GM21423 (cell line): ENCODE measurements around the gene PRND.
"Not testable (repeated sequence)": the region's sequence is repeated elsewhere in the genome, so short reads cannot be mapped to it uniquely, and the experiment has no call there.

Experiments
- ATAC-seq: cut with Tn5 transposase; IDR thresholded peaks from one replicate; pipeline ENCODE4 v1.9.1; 2021; ENCODE audit warnings: mild to moderate bottlenecking, moderate library complexity; ENCODE audit not compliant: unreplicated experiment

The PRND gene

DNA sequence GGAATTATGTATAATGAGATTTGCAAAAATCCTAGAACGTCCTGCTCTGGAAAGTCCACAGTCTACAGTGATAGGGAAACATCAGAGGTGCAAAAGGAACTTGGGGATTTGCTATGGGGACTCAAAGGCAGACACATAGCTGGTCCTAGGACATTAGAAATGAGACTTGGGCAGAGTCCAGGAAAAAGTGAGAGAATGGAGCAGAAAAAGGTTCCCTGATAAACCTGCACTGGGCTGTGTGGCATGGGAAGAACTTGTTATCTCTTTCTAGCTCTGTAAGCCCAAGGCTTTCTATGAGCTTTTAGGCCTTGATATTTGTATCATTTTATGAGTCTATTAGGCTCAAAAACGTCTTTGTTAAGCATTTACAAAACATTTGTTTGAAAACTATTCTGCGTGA is 15.2 kb downstream of the PRND start:
- no peak for ATAC-seq

DNA sequence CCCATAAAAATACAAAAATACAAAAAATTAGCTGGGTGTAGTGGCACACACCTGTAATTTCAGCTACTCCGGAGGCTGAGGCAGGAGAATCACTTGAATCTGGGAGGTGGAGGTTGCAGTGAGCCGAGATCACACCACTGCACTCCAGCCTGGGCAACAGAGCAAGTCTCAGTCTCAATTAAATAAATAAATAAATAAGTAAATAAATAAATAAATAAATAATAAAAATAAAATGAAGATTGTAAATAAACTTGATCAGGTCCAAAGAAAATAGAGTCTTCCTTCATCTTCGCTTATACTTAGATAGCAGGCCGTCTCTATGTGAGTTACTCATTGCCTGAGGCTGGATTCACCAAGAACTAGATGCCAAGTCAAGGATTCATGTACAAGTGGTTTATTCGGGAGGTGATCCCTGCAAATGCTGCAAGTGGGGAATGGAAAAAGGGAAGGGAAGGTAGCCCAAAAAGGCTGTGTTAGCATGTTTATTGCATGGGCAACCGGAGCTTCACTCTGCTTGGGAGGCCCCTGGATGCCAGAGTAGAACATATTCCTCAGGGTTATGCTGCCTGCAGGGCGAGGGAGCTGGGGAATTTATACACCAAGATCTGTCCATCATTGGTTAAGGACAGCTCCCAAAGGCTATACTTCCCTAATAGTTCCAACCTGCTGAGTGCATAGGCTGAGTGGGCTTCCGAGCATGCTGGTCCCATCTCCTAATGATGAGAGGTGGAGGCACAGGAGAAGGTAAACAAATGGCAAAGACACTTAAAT is 16.3 kb downstream of the PRND start:
- ATAC-seq: no peak

DNA sequence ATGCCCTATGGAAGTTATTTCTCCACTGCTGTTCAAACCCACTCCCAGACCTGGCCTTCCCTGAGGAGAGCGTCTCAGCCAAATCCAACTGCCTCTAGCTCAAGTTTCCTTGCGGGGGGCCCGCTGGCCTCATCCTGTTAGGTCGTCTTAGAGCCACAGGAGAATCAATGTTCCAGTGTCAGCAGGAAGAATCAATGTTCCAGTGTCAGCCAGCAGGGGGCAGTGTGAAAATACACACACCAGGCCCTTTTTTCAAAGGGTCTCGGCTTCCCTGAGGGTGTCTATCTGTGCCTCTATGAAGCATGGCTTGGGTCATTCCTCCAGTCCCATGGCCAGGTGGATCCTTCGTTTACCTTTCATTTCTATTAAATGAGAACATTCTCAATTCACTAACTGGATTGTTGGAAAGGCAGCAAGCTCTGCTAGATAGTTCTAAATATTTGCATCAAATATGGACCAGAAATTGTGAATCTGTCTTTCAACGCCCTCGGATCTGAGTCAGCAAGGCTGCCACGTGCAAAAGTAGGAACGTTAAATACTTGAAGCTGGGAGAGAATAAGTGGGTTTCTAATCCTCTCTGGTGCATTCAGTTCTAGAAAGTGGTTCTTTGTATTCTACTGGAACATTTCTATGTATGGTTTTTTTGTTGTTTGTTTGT is 19.2 kb downstream of the PRND start:
- no peak for ATAC-seq

DNA sequence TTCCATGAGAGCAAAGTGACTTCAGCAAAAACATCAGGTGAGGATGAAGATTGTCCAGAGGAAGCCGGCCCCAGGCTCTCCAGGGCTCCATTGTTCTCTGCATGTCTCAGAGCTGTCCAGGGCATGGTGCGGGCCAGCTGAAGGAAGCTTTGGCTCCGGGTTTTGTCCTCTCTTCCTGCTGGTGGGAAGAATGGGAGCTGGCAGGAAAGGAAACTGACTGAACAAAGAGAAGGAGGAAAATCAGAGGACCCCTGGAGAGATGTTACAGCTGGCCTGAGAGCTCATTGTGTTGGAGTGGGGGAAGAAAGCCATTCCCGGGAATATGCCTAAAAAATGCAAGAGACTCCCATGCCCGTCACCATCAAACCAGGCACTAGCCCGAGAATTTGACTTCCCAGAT is 27.1 kb downstream of the PRND start:
- no peak for ATAC-seq

DNA sequence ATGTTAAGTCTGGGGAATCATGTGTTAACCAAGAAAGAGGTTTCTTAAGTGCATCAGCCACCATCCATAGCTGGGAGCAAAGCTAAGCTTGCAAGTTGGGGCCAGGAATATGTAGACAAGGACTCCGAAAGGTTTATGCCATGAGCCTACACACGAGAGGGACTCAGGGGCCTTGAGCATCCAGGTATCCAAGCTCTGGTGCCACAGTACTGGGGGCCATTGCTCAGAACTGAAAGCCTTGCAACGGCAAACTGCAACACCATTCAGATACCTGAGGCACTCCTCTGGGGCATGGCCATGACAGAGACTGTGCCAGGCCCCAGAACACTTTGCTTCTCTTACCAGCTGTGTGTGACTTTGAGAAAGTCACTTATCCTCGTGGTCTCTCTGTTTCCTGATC is 27.6 kb downstream of the PRND start:
- no peak for ATAC-seq

DNA sequence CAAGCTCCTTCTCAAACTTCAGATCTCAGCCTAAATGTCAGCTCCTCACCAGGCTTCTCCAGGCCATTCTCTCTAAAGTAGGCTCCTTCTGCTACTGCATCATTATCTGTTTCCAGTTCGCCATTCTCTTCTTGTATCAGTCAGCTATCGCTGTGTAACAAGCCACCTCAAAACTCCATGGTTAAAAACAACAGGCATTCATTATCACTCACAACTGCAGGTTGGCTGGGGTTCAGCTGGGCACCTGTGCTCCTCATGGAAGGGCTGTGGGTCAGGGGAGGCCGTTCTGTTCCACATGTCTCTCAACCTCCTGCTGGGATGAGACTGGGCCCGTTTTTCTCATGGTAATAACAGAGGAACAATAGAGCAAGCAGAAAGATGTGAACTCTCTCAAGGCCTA is 28.7 kb downstream of the PRND start:
- ATAC-seq: no peak

DNA sequence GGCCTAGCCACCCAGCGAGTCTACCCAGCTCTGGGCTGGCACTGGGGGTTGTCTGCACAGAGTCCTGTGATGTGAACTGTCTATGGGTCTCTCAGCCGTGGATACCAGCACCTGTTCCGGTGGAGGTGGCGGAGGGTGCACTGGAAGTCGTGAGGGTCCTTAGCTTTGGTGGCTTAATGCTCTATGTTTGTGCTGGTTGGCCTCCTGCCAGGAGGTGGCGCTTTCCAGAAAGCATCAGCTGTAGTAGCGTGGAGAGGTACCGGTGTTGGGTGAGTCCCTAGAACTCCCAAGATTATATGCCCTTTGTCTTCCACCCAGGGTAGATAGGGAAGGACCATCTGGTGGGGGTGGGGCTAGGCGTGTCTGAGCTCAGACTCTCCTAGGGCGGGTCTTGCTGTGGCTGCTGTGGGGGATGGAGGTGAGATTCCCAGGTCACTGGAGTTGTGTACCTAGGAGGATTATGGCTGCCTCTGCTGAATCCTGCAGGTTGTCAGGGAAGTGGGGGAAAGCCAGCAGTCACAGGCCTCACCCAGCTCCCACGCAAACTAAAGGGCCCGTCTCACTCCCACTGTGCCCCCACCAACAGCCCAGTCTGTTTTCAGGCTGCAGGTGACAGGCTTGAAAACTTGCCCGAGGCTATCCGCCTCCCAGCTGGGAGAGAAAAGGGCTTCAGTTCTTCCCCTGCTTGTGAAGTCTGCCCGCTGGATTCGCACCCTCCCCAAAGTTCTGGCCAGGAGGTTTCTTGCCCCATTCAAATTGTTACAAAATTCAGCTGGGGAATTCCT is 37.6 kb downstream of the PRND start:
- ATAC-seq: not testable (repeated sequence)

DNA sequence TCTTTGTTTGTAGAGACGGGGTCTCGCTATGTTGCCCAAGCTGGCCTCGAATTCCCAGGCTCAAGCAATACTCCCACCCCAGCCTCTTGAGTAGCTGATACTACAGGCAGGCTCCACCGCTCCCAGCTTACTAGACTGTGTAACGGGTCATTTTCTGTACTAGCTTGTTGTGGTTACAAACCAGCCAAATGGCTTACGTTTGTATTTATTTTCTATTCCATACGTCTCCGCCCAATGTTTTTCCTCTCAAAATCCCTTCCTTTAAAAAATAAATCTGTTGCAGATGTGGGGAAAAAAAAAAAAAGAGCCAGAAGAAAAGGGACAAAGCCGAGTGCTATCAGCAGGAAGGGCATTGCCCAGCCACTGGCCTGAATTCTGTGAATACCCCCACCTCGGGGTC is 41.6 kb downstream of the PRND start:
- ATAC-seq: no peak

DNA sequence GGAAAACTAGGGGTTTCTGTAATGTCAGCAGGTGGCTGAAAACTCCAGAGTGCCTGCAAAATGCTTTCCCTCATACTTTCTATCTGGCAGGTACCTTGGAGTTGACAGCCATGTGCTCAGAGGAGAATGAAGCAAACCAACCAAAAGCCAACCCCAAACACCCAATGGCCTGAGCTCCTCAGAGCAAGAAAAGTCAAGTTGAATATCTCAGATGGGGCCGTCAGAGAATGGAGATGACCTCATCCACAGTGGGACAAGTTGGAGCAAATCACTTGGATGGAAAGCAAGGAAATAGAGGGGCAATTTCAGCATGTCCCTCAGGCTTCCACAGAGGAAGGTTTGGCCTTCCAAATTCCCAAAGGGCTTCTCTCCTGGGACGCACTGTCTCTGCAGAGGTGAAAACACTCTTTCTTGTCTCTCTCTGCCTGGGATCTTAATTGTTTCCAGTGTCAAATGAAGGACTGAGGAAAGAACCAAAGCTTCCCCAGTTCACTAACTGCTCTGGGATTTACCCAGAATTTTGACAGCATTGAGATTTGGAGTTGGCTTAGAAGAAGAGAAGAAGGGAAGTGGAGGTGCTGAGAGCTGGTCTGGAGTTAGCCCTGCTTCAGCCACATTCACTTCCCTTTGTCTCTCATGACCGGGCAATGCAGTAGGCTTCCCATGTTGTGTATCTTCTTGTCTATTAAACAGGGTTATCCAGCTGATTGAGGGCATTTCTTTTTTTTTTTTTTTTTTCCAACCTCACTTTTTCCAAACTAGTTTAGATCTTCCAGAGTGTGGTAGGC is 42.2 kb downstream of the PRND start:
- ATAC-seq: no peak

DNA sequence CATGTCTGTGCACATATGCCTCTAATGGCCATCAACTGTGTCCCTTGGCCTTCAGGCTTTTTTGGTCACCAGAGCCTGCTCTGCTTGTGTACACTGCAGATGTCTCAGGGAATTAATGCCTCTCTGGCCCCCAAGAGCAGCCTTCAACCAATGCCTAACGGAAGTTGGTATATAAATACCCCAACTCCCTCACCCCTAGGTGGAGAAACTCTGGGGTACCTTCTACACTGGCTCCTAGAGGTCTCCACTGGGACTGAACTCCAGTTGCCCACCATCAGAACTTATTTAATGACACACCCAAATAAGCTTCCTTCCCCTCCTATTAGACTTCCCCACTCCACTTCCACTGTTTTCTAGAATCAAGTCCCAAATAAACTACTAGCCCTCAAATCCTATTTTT is 43.1 kb downstream of the PRND start:
- no peak for ATAC-seq

DNA sequence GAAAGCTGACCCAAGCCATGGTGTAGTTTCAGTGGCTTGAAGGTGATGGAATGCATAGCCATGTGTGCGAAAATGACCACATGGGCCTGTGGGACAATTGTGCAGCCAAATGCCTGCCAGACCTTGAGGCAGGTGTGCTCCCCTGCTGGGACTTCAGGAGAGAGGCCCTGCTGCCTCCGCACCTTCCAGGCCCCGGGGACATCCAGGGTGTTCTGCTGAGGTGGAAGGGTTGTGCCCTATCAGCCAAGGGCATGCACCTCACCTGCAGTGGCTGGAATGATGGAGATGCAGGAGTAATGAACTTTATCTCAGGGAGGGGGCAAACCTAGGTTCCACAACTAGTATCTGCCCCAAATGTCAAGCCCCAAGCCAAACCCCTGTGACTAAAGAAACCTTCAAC is 44.0 kb downstream of the PRND start:
- ATAC-seq: no peak

DNA sequence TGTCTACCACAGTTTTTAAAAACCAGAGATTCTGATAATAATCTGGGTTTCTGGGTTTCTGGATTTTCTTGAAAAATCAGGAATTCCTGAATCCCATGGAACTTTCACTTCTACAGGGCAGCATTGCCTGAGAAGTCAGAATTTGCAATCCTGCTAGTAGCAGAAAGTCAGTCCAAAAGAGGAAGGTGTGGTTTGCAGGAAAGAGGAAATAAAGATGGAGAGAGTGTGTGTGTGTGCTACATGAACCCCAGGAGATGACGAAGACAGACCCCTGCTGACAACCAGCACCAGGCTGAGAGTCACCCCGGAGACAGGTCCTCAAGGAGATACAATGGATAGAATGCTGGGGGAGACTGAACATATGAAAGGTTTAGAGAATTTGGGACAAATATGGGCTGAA is 44.9 kb downstream of the PRND start:
- no peak for ATAC-seq

DNA sequence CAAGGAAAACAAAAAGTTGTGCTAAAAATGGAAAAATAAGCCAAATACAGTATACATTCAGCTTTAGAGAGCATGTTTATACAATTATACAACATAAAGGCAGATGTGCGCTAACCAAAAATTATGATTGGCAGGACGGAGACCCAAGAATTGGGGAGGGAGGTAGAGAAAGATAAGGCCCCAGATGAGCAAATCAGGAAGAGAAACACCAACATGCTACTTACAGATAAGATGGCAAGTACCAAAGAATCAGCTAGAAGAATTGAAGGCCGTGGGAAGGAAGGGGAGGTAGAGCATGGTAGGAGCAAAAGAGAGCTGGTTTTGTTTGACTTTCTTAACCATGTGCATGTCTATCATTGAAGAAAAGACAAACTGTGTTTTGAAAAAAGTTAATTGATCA is 45.4 kb downstream of the PRND start:
- no peak for ATAC-seq

DNA sequence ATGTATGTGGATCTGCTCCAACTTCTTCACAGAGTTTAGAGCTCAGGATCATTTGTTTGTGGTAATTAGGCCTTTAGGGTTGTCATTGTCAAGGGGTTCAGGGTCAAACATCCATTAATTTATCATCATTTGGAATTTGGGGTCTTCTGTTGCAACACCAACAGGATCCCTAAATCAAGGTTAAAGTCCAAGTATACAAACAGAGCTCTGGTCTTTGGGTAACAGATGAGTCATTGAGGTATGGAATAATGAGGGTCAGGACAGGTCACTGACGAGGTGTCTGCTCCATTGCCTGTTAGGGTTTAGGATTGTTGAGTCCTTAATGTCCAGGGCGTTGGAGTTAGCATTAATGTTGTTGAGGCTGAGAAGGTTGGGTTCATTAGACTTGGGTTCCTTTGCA is 47.6 kb downstream of the PRND start:
- no peak for ATAC-seq

DNA sequence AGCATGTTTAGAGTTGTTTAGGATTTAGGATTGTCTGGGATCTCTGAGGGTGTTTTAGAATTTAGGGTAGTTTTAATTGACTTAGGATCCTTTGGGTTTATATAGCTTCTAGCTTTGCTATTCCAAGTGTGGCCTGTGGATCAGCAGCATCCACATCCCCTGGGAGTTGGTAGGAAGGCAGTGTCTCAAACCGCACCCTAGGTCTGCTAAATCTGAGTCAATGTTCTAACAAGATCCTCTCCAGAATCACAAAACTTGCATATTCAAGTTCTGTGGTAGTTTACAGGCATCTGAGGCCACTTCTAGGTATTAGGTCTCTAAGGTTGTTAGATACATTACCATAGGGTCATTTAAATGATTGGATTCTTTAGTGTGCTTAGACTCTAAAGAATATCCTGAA is 48.3 kb downstream of the PRND start:
- ATAC-seq: no peak

DNA sequence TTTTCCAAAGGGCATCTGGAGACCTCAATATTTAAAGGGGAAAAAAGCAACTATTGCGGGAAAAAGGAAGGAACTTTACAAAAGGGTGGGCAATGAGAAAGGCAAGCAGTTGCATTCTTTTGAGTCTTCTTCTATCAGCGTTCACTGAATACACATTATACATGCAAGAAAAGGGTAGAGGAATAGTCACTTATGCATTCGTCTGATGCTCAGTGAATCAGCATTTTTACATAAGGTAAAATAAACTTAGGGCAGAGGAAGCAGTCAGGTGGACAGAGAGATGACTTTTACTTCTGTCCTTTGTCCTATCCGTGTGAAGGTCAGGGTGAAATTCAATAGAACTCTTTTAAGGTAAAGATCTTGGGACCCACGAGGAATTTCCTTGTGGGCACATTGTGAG is 49.3 kb downstream of the PRND start:
- ATAC-seq: no peak

DNA sequence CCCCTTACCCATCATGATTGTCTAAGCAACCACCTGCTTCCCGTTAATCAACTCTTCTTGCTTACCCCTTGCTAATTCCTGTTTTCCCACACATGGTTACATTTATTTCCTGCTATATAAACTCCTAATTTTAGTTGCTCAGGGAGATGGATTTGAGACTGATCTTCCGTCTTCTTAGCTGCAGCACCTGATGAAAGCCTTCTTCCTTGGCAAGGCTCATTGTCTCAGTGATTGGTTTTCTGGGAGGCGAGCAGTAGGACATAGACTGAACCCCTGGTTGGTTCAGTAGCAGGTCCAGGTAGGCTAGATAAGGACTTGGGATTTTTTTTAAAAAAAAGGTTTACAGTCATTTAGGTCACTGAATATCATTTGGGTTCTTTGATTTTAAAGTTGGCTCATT is 50.4 kb downstream of the PRND start:
- no peak for ATAC-seq

DNA sequence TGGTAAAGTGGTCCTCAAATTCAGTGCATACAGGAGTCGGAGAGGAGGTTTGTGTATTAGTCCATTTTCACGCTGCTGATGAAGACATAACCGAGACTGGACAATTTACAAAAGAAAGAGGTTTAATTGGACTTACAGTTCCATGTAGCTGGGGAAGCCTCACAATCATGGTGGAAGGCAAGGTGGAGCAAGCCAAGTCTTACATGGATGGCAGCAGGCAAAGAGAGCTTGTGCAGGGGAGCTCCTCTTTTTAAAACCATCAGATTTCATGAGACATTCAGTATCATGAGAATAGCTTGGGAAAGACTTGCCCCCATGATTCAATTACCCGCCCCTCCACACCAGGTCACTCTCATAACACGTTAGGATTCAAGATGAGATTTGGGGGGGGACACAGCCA is 51.3 kb downstream of the PRND start:
- ATAC-seq: not testable (repeated sequence)

DNA sequence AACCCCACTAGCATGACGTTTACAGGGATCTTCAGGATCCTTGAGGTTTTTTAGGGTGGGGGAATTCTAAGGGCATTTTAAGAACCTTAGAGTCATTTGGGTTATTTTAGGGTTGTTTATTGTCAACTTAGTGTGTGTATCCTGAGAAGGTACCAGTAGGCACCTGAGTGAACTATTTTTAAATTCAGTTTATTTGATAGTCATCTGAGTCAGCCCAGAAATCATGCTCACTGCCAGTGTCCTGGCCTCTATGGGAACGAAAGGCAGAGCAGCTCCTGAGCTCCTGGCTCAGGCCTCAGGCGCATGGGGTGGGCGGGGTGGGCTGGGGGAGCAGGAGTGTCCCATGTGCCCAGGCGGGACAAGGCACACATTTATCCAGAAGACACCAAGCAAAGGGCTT is 52.0 kb downstream of the PRND start:
- ATAC-seq: no peak

DNA sequence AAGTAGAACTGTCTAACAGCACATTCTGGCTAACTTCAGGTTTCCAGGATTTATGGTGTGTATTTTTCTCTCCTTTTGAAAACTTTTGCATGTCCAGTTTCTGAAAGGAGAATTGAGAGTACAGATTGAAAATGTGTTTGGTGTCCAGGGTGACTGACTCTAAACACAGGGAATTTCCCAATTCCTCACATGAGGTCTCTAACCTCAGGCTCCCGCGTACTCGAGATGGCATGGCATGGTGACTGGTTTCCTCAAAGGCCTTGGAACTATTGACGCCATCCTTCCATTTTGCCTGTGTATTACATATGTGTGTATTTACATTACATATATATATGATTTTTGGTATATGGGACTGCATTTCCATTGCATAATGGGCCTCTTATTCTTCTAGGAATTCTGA is 52.5 kb downstream of the PRND start:
- ATAC-seq: no peak
